BE2C (cell line): Measurements from ENCODE around the gene FMOD.

ENCODE experiments used
- DNase-seq: peaks from one replicate; pipeline ENCODE4 v3.0.0-alpha.2; 2020
- H3K27me3 ChIP-seq: fragments of 250-450 bp; sonication (Bioruptor Pico); 2 replicates; pipeline ENCODE4 v1.5.1; 2020; ENCODE audit warnings: mild to moderate bottlenecking
- H3K36me3 ChIP-seq: fragments of 250-450 bp; sonication (Bioruptor Pico); 2 replicates; pipeline ENCODE4 v1.5.1; 2020; ENCODE audit warnings: mild to moderate bottlenecking
- H3K4me1 ChIP-seq: fragments of 250-450 bp; sonication (Bioruptor Pico); 2 replicates; pipeline ENCODE4 v1.5.1; 2020
- H3K4me3 ChIP-seq: 2 replicates; pipeline ENCODE4 v1.5.1; 2011; ENCODE audit warnings: low read depth, low read length
- H3K9me3 ChIP-seq: fragments of 250-450 bp; sonication (Bioruptor Pico); 2 replicates; pipeline ENCODE4 v1.5.1; 2020
- TF ChIP-seq, protein P1 (sequence below): IDR thresholded peaks from 2 replicates; pipeline ENCODE4 v1.5.1; 2012; ENCODE audit warnings: mild to moderate bottlenecking, low read depth, low read length

Gene FMOD

DNA sequence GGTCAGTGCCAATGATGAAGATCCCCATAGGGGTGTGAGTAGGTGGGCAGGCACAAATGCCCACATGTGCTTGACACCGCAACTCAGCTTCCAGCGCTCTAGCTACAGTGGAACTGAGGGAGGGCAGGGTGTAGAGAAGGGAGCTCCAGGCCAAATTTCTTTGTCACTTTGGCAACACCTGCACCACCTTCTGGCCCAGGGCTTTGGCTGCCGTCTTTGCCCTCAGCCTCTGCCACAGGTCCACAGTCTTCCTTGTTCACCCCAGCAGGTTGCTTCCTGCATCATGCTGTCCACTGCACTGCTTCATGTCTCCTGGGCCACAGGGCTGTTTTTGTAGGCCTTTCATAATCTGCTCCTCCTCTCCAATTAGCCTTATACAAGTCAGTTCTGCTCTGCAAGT, 20.4 kb upstream of the FMOD start:
- no peak for DNase-seq
- H3K4me1 ChIP-seq: peaks cover 4% of the 10 kb centered on the region
- H3K36me3 ChIP-seq: no peaks in the 10 kb centered on the region
- H3K27me3 ChIP-seq: no peaks in the 10 kb centered on the region
- H3K4me3 ChIP-seq: no peak overlapping the region
- TF ChIP-seq, protein P1, sequence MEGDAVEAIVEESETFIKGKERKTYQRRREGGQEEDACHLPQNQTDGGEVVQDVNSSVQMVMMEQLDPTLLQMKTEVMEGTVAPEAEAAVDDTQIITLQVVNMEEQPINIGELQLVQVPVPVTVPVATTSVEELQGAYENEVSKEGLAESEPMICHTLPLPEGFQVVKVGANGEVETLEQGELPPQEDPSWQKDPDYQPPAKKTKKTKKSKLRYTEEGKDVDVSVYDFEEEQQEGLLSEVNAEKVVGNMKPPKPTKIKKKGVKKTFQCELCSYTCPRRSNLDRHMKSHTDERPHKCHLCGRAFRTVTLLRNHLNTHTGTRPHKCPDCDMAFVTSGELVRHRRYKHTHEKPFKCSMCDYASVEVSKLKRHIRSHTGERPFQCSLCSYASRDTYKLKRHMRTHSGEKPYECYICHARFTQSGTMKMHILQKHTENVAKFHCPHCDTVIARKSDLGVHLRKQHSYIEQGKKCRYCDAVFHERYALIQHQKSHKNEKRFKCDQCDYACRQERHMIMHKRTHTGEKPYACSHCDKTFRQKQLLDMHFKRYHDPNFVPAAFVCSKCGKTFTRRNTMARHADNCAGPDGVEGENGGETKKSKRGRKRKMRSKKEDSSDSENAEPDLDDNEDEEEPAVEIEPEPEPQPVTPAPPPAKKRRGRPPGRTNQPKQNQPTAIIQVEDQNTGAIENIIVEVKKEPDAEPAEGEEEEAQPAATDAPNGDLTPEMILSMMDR: no peak
- no peaks in the 10 kb centered on the region for H3K9me3 ChIP-seq

GRCh38 chr1:203369666-203370065, 18.7 kb upstream of the FMOD start:
- H3K9me3 ChIP-seq: no peaks in the 10 kb centered on the region
- no peak overlapping the region for H3K4me3 ChIP-seq
- peaks cover 18% of the 10 kb centered on the region for H3K4me1 ChIP-seq
- TF ChIP-seq, protein P1: no peak
- H3K27me3 ChIP-seq: no peaks in the 10 kb centered on the region
- no peak for DNase-seq
- no peaks in the 10 kb centered on the region for H3K36me3 ChIP-seq

DNA sequence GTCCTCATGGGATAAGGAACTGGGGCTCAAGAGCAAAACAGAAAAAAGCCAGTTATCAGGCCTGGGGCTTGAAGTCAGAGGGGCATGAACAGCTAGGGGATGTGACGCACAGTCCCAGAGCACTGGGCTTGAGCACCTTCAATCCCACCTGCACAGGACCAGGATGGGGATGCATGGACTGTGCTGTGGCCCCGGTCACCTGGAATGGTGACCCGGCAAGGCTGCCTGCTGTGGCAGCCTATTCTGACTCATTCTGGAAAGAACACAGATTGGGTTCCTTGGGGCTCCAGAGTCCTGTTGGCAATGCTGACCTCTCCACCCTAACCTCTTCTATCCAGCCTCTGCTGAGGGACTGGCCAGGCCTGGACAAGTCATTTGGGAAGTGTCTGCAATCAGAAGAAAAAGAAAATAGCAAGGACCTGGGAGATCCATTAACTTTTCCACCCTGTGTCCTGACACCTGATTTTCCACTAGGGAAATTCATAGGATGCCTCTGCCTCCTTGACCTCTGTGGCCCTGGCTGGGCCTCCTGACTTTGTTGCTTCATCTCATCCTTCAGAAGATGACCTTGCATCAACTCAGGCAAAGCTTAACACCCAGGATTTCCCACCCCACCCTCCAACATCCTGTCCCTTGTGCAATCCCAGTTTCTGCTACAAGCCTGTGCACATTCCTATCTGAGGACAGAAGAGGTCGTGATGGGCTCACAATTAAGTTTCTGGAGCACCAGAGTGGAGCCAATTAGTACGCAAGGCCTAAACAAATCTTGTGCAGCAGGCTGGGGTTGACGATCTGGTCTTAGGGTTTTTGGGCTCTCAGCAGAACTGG, 17.9 kb upstream of the FMOD start:
- H3K9me3 ChIP-seq: no peaks in the 10 kb centered on the region
- H3K36me3 ChIP-seq: no peaks in the 10 kb centered on the region
- H3K4me1 ChIP-seq: peaks cover 20% of the 10 kb centered on the region
- no peak overlapping the region for H3K4me3 ChIP-seq
- DNase-seq: no peak
- H3K27me3 ChIP-seq: no peaks in the 10 kb centered on the region
- TF ChIP-seq, protein P1: no peak

GRCh38 chr1:203367057-203367456, 16.1 kb upstream of the FMOD start:
- peaks cover 32% of the 10 kb centered on the region for H3K4me1 ChIP-seq
- no peaks in the 10 kb centered on the region for H3K27me3 ChIP-seq
- H3K9me3 ChIP-seq: no peaks in the 10 kb centered on the region
- DNase-seq: no peak
- no peak overlapping the region for H3K4me3 ChIP-seq
- no peaks in the 10 kb centered on the region for H3K36me3 ChIP-seq
- TF ChIP-seq, protein P1: no peak

DNA sequence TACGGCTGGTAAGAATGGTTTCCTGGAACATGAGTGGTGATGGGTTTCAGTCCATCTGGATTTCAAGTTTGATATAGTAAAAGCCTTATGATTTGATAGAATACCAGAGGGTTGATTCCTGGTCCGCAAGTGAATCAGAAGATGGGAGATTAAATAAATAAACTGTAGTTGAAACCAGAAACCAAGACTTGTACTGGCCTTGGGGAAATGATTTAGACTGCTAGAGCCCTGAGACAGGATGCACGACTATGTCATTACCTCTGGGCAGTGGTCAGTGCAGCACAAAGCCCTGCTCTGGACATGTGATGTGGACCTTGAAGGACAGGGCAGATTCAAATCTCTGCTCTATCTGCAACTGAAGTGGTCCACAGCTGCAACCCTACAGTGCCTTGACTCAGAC, 15.6 kb upstream of the FMOD start:
- Histone ChIP-seq H3K27me3 (no peaks in the 10 kb centered on the region), H3K36me3 (no peaks in the 10 kb centered on the region), H3K4me1 (peaks cover 38% of the 10 kb centered on the region), H3K9me3 (no peaks in the 10 kb centered on the region), H3K4me3 (no peak overlapping the region)
- no peak for DNase-seq
- TF ChIP-seq, protein P1: no peak

GRCh38 chr1:203364806-203365205, 13.9 kb upstream of the FMOD start:
- H3K27me3 ChIP-seq: no peaks in the 10 kb centered on the region
- peaks cover 49% of the 10 kb centered on the region for H3K4me1 ChIP-seq
- H3K36me3 ChIP-seq: no peaks in the 10 kb centered on the region
- no peaks in the 10 kb centered on the region for H3K9me3 ChIP-seq
- H3K4me3 ChIP-seq: no peak overlapping the region
- TF ChIP-seq, protein P1: no peak
- DNase-seq: no peak
